Esophagus squamous epithelium (tissue), 5 donors: ENCODE results near the gene HADHA. TPM values are rescaled to one million over a fixed set of nuclear protein-coding genes. Genes with fewer than 3 reads are reported as not detected.

Experiments used
- DNase-seq: peaks from one replicate; lab custom pipeline; 2025; lab: John Stamatoyannopoulos, UW
- H3K27ac ChIP-seq, 4 donors: fragments of 200-600 bp; sonication (generic); one replicate each; pipeline ENCODE4 v1.5.1; 2016 to 2019; ENCODE audit warnings: mild to moderate bottlenecking in 1 of 4
- H3K27me3 ChIP-seq, 4 donors: fragments of 200-600 bp; sonication (generic); 1 replicate in 3 of 4; 2 replicates in 1 of 4; pipeline versions ENCODE4 v1.5.1 to v1.6.0; 2017 to 2021; ENCODE audit warnings: antibody characterized with exemption in 1 of 4
- H3K36me3 ChIP-seq, 3 donors: fragments of 200-600 bp; sonication (generic); one replicate each; pipeline ENCODE4 v1.5.1; 2016 to 2019
- H3K4me1 ChIP-seq, 3 donors: fragments of 200-600 bp; sonication (generic); one replicate each; pipeline ENCODE4 v1.5.1; 2017 to 2019
- H3K4me3 ChIP-seq, 4 donors: fragments of 200-600 bp; sonication (generic); 1 replicate in 3 of 4; 2 replicates in 1 of 4; pipeline ENCODE4 v1.5.1; 2016 to 2019; ENCODE audit warnings: mild to moderate bottlenecking in 2 of 4, moderate library complexity in 1 of 4
- H3K9me3 ChIP-seq, 3 donors: fragments of 200-600 bp; sonication (generic); one replicate each; pipeline ENCODE4 v1.5.1; 2016 to 2019
- POLR2A ChIP-seq, 4 donors: fragments of 450-650 bp; IDR thresholded peaks; one replicate each; pipeline ENCODE4 v1.6.1; 2017; ENCODE audit warnings: antibody characterized with exemption in 4 of 4, mild to moderate bottlenecking in 4 of 4, moderate library complexity in 3 of 4
- WGBS, 2 donors: methylation state at CpG; one replicate each; pipeline ENCODE4 v1.1.5; 2018; 5-methylcytosine and 5-hydroxymethylcytosine counted together
- intact Hi-C: fragments of 100-400 bp; cut with DNase I; formaldehyde crosslinking; loops from one replicate; pipeline ENCODE4 v1.15.0; 2022
- total RNA-seq, 4 donors: library from RNA; depleted of rRNA; stranded (reverse); fragments of >200 nt; gene quantifications; one replicate each; pipeline ENCODE4 v1.1.0, GENCODE V29; 2016
- TF ChIP-seq, protein P1 (sequence below), 6 experiments: fragments of 450-650 bp in 4 of 6; fragments of 200-600 bp in 2 of 6; sonication (generic) in 2 of 6; IDR thresholded peaks; one replicate each; pipeline ENCODE4 v1.5.1; 2016 to 2019; ENCODE audit warnings: antibody characterized with exemption in 6 of 6, mild to moderate bottlenecking in 4 of 6, moderate library complexity in 4 of 6
- donor health status: DM: yes; HTN: yes; CAD: no.

The HADHA gene
- total RNA-seq, 4 donors from 2014 or later: 84.7 to 161 (median 116) TPM

DNA sequence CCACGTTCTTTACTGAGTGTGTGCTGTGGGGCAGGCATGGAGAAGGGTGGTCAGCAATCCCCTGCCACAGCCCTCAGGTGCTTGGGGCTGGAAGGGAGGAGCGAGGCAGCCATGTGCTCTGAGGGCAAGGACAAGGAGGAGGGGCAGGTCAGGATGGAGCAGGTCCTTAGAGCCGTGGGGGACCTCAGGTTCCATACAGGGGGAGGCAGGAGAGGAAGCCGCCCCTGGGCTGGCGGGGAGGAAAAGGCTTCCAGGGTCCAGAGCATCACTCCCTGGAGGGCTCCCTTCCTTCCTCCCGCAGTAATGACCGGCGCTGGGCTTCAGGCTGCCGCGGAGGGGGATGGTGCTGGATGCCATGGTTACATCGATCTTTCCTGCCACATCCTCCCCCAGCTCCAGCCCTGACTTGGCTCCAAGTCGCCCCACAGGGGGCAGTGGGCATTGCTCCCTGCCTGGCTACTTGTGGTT is 65.0 kb downstream of the HADHA start:
- Histone ChIP-seq H3K9me3 (no peaks in the 10 kb centered on the region), H3K4me1 (peaks cover 5 to 22% (median 7%) of the 10 kb centered on the region in 3 donors), H3K36me3 (no peaks in the 10 kb centered on the region), H3K27me3 (peaks cover 0 to 24% (median 2%) of the 10 kb centered on the region in 4 donors), H3K27ac (peak overlapping the region in 2 of 4 donors; percentile 28 to 56), H3K4me3 (peak overlapping the region in 2 of 4 donors; percentile 56 to 72)
- DNase-seq: no peak
- 20 to 38% methylated on average over 2 to 3 of the region's 12 CpGs for WGBS, 2 donors
- intact Hi-C loops: no loop called here
- TF ChIP-seq, protein P1, sequence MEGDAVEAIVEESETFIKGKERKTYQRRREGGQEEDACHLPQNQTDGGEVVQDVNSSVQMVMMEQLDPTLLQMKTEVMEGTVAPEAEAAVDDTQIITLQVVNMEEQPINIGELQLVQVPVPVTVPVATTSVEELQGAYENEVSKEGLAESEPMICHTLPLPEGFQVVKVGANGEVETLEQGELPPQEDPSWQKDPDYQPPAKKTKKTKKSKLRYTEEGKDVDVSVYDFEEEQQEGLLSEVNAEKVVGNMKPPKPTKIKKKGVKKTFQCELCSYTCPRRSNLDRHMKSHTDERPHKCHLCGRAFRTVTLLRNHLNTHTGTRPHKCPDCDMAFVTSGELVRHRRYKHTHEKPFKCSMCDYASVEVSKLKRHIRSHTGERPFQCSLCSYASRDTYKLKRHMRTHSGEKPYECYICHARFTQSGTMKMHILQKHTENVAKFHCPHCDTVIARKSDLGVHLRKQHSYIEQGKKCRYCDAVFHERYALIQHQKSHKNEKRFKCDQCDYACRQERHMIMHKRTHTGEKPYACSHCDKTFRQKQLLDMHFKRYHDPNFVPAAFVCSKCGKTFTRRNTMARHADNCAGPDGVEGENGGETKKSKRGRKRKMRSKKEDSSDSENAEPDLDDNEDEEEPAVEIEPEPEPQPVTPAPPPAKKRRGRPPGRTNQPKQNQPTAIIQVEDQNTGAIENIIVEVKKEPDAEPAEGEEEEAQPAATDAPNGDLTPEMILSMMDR (IDR thresholded peaks at IDR 0.05): no peak
- TF ChIP-seq POLR2A (IDR thresholded peaks at IDR 0.05): no peak

- WGBS, 2 donors: 10 to 19% methylated on average over 3 to 5 of the region's 48 CpGs
- peak overlapping the region in 2 of 4 donors; percentile 28 to 56 for H3K27ac ChIP-seq
These were observed 65.5 kb downstream of the HADHA start for GRCh38 chr2:26178746-26179436.

DNA sequence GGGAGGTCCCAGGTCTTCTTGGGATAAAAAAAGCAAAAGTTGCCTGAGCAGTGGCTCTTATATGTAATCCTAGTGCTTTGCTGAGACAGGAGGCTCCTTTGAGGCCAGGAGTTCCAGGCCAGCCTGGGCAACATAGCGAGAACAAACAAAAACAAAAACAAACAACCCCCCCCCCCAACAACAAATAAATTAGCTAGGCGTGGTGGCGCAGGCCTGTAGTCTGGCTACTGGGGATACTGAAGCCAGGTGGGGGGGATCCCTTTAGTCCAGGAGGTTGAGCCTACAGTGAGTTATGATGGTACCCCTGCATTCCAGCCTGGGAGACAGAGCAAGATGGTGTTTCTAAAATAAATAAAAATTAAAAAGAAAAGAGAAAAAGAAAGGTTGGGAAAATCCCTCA is 66.2 kb downstream of the HADHA start:
- Histone ChIP-seq H3K36me3 (no peaks in the 10 kb centered on the region), H3K9me3 (no peaks in the 10 kb centered on the region), H3K4me3 (peak overlapping the region in 1 of 4 donors; percentile 56), H3K27ac (no peak overlapping the region), H3K27me3 (peaks cover 6 to 37% (median 11%) of the 10 kb centered on the region in 4 donors), H3K4me1 (peaks cover 0 to 31% (median 16%) of the 10 kb centered on the region in 3 donors)
- 89 to 93% methylated on average over 3 of the region's 3 CpGs for WGBS, 2 donors
- intact Hi-C loops: no loop called here
- DNase-seq: no peak
- TF ChIP-seq, protein P1 (IDR thresholded peaks at IDR 0.05): no peak
- no peak for TF ChIP-seq POLR2A (IDR thresholded peaks at IDR 0.05)

More at GRCh38 chr2:26178746-26179436, 65.5 kb downstream of the HADHA start:
- no peak for DNase-seq
- H3K4me1 ChIP-seq: peaks cover 0 to 25% (median 9%) of the 10 kb centered on the region in 3 donors
- TF ChIP-seq, protein P1 (IDR thresholded peaks at IDR 0.05): no peak
- no peak for TF ChIP-seq POLR2A (IDR thresholded peaks at IDR 0.05)
- H3K9me3 ChIP-seq: no peaks in the 10 kb centered on the region
- no peaks in the 10 kb centered on the region for H3K36me3 ChIP-seq
- H3K4me3 ChIP-seq: peak overlapping the region; percentile 29 to 72 (median 49)
- peaks cover 3 to 30% (median 6%) of the 10 kb centered on the region in 4 donors for H3K27me3 ChIP-seq
- intact Hi-C loops: no loop called here

DNA sequence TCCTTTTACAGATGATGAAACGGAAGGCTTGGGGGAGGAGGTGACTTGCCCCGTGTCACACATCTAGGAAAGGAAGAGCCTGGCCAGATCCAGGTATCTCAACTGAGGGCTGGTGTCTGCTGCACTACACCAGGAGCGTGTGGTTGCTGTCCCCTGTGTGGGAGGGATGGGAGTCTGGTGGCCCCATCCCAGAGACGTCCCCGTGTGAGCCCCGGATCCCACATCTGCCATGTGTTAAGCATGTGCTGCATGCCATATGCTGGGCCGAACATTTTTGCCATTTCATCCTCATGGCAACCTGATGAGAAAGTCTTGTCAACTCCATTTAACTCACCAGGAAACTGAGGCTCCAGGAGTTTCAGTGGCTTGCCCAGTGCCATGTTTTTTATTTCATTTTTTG is 67.3 kb downstream of the HADHA start:
- no peak overlapping the region for H3K27ac ChIP-seq
- no peak for DNase-seq
- 91 to 92% methylated on average over 7 of the region's 7 CpGs for WGBS, 2 donors
- intact Hi-C loops: no loop called here
- H3K4me3 ChIP-seq: no peak overlapping the region
- no peaks in the 10 kb centered on the region for H3K9me3 ChIP-seq
- H3K27me3 ChIP-seq: peaks cover 6 to 46% (median 11%) of the 10 kb centered on the region in 4 donors
- TF ChIP-seq, protein P1 (IDR thresholded peaks at IDR 0.05): no peak
- no peak for TF ChIP-seq POLR2A (IDR thresholded peaks at IDR 0.05)
- H3K36me3 ChIP-seq: no peaks in the 10 kb centered on the region
- peaks cover 0 to 40% (median 17%) of the 10 kb centered on the region in 3 donors for H3K4me1 ChIP-seq

GRCh38 chr2:26176279-26176615 is 68.2 kb downstream of the HADHA start:
- intact Hi-C loops: no loop called here
- Histone ChIP-seq H3K27me3 (peaks cover 6 to 50% (median 11%) of the 10 kb centered on the region in 4 donors), H3K4me3 (no peak overlapping the region), H3K4me1 (peaks cover 0 to 40% (median 17%) of the 10 kb centered on the region in 3 donors), H3K9me3 (no peaks in the 10 kb centered on the region), H3K27ac (no peak overlapping the region), H3K36me3 (no peaks in the 10 kb centered on the region)
- WGBS, 2 donors: 81 to 84% methylated on average over 6 to 9 of the region's 11 CpGs
- no peak for DNase-seq
- TF ChIP-seq POLR2A (IDR thresholded peaks at IDR 0.05): no peak
- TF ChIP-seq, protein P1 (IDR thresholded peaks at IDR 0.05): no peak
